ENCODE data around the gene ELF3. TPM values are rescaled to one million over a fixed set of nuclear protein-coding genes. Genes with fewer than 3 reads are reported as not detected.

ELF3 gene
- total RNA-seq (2022; extraction: Qiagen RNA extraction): 112 to 157 TPM (median 146 TPM) in 5 replicates

GRCh38 chr1:202010180-202011015 is at the start of gene ELF3:
TSS of gene ELF3 (plus strand) at chr1:202010587. CDS start at chr1:202011137, 550 bp downstream.

DNA sequence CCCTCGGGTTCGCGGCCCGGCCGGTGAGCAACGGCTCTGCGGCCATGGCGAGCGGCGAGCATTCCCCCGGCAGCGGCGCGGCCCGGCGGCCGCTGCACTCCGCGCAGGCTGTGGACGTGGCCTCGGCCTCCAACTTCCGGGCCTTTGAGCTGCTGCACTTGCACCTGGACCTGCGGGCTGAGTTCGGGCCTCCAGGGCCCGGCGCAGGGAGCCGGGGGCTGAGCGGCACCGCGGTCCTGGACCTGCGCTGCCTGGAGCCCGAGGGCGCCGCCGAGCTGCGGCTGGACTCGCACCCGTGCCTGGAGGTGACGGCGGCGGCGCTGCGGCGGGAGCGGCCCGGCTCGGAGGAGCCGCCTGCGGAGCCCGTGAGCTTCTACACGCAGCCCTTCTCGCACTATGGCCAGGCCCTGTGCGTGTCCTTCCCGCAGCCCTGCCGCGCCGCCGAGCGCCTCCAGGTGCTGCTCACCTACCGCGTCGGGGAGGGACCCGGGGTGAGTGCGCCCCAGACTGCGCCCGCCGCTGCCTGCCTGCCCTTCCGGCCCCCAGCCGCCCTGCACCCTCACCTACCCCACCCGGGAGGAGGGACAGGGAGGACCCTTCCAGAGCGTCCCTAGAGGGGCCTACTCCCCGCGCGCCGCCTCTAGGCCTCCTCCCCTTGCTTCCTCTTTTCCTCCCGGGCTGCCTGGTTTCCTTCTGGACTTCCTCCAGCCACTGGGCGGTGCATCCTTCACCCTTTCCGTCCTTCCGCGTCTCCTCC is 27.6 kb upstream of the ELF3 start, which contains the start of gene RNPEP:
TSS of gene RNPEP (plus strand) at position 26 of the 757 bp plus-strand sequence. CDS start at position 45, 19 bp downstream.

Other genes starting within 250 kb of the ELF3 start
- gene IPO9, start 181.4 kb upstream of the ELF3 start, total RNA-seq (2022; extraction: Qiagen RNA extraction): 25.9 to 45.1 TPM (median 43.0 TPM) in 5 replicates
- gene SHISA4, start 121.7 kb upstream of the ELF3 start, total RNA-seq (2022; extraction: Qiagen RNA extraction): 11.2 to 16.9 TPM (median 16.0 TPM) in 5 replicates
- not detected in 5 replicates for gene LMOD1, start 64.0 kb upstream of the ELF3 start, total RNA-seq (2022; extraction: Qiagen RNA extraction)
- 91.8 to 126 TPM (median 102 TPM) in 5 replicates for gene TIMM17A, start 55.1 kb upstream of the ELF3 start, total RNA-seq (2022; extraction: Qiagen RNA extraction)
- gene RNPEP, start 27.9 kb upstream of the ELF3 start, total RNA-seq (2022; extraction: Qiagen RNA extraction): 85.2 to 89.4 TPM (median 87.7 TPM) in 5 replicates
- 0.13 to 0.30 TPM (median 0.14 TPM) in 5 replicates for gene GPR37L1, start 112.3 kb downstream of the ELF3 start, total RNA-seq (2022; extraction: Qiagen RNA extraction)
- 43.6 to 54.3 TPM (median 51.0 TPM) in 5 replicates for gene ARL8A, start 134.2 kb downstream of the ELF3 start, total RNA-seq (2022; extraction: Qiagen RNA extraction)
- gene PTPN7, start 150.0 kb downstream of the ELF3 start, total RNA-seq (2022; extraction: Qiagen RNA extraction): not detected in 5 replicates
- gene LGR6, start 183.2 kb downstream of the ELF3 start, total RNA-seq (2022; extraction: Qiagen RNA extraction): 0.54 to 0.78 TPM (median 0.70 TPM) in 5 replicates